Activated T-helper 1 cell treated with anti-CD3 and anti-CD28 coated beads, Interleukin-12 subunit alpha, Interleukin-12 subunit beta, Interleukin-2, Interleukin-4 antibody, amounts not matched to agents 30 ng/mL and 10 ng/mL and 1 ng/mL, durations not matched to agents 14 hours and 24 hours and 36 hours (primary cell): ENCODE results near the gene ZNF101. TPM values are rescaled to one million over a fixed set of nuclear protein-coding genes. Genes with fewer than 3 reads are reported as not detected.

Experiments
- DNase-seq: peaks from one replicate; pipeline ENCODE4 v3.0.0; 2021; ENCODE audit warnings: low spot score
- H3K27ac Mint-ChIP-seq: one replicate; pipeline ENCODE4 v1.8.0; 2021; ENCODE audit warnings: mild to moderate bottlenecking, mixed read lengths
- H3K27me3 Mint-ChIP-seq: one replicate; pipeline ENCODE4 v1.8.0; 2022; ENCODE audit warnings: mild to moderate bottlenecking, moderate library complexity, mixed read lengths; ENCODE audit not compliant: insufficient read depth
- H3K36me3 Mint-ChIP-seq: one replicate; pipeline ENCODE4 v1.8.0; 2021; ENCODE audit warnings: low read depth, mixed read lengths
- H3K4me1 Mint-ChIP-seq: one replicate; pipeline ENCODE4 v1.8.0; 2021; ENCODE audit warnings: low read depth, mixed read lengths
- H3K4me3 Mint-ChIP-seq: one replicate; pipeline ENCODE4 v1.8.0; 2021; ENCODE audit warnings: mild to moderate bottlenecking, moderate library complexity, mixed read lengths
- H3K9me3 Mint-ChIP-seq: one replicate; pipeline ENCODE4 v1.8.0; 2021; ENCODE audit warnings: mixed read lengths
- intact Hi-C: fragments of 100-400 bp; cut with micrococcal nuclease; formaldehyde crosslinking; loops from one replicate; pipeline ENCODE4 v1.15.1; 2024
- total RNA-seq: library from RNA; stranded (reverse); gene quantifications from 2 replicates; pipeline ENCODE4 v1.2.3, GENCODE V29; 2022

The ZNF101 gene
- 48.2 and 54.9 TPM in 2 replicates for total RNA-seq

DNA sequence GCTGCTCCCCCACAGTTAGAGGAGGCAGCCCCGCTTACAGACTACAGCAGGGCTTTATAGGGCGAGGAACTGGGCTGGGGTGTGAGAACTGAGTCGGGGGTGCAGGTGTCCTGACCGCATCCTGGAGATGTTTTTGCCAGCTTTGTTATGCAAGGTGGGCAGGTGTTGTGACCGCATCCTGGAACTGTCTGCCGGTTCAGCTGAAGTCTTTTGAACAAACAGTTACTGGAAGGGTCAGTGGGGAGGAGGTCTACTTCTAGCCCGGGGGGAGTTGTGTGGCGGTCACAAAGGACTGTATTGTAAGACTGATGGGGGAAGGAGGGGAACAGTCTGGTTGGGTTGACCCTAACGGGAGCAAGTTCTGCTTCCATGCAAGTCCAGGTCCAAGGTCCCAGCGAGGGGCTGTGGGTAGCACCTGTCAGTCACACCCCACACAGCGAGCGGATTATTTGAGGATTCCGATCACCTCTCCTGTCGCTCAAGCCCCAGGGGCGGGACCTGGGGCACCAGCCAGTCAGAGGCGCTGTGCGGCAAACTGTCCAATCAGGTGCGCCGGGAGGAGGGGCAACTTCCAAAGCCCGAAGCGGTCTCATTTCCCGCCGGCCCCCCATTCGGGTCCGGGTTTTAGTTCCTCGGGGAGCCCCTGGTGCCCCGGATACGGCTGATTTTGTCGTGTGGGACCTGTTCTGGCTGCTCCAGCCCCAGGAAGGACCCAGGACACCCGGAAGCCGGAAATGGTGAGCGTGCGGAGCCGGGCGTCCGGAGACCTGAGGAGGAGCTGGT lies at the start of gene ZNF101:
Gene ZNF101 (plus strand): TSS at position 610 of the 783 bp plus-strand sequence. CDS start 125 bp downstream, at position 735.
- Mint-ChIP-seq H3K4me3 (peak within 1 kb of the TSS; percentile 93), H3K27me3 (no peaks in the 10 kb centered on the region), H3K9me3 (peaks cover 9% of the 10 kb centered on the region), H3K4me1 (peaks cover 20% of the 10 kb centered on the region), H3K36me3 (peaks cover 28% of the 10 kb centered on the region), H3K27ac (peak within 1 kb of the TSS; percentile 99)
- DNase-seq = peak; percentile 92
- intact Hi-C loops = loop anchor here (1.0 to 10.0 kb wide), 9 partner anchors 65 to 1354 kb away; partner anchors contain the start of genes BORCS8, RFXANK, ZNF14 and ZNF253

DNA sequence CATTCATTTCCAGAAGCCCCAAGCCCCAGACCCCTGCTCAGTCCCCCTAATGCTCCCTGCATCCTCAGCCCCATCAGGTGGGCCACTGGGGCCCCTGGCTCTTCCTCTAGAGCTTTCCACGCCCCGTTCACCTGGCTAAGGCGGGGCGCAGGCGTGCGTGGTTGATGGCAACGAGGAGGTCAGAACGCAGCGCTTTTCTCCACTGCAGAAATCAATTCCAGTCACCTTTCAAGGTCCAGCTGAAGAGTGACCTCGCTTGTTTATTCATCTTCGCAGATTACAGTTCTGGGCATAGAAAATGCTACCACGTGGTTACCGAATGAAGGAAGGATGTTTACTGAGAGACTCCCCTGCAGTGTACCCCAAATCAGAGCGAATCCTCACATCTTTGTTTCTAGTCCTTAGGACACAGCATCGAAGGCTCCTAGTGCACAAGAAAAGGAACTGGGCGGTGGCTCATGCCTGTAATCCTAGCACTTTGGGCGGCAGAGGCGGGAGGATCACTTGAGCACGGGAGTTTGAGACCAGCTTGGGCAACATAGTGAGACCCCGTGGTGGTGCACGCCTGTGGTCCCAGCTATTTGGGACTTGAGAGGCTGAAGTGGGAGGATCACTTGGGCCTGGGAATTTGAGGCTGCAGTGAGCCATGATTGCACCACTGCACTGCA lies 49.3 kb upstream of the ZNF101 start:
- peak overlapping the region; percentile 95 for H3K27ac Mint-ChIP-seq
- H3K36me3 Mint-ChIP-seq = peaks cover 23% of the 10 kb centered on the region
- DNase-seq = no peak
- no peaks in the 10 kb centered on the region for H3K27me3 Mint-ChIP-seq
- H3K4me1 Mint-ChIP-seq = peaks cover 43% of the 10 kb centered on the region
- intact Hi-C loops = loop anchor here (2.0 to 5.0 kb wide), 3 partner anchors 37 to 297 kb away; partner anchors contain the start of genes MAU2 and SUGP1
- H3K4me3 Mint-ChIP-seq = peak overlapping the region; percentile 88
- no peaks in the 10 kb centered on the region for H3K9me3 Mint-ChIP-seq

- H3K4me3 Mint-ChIP-seq = no peak overlapping the region
- intact Hi-C loops = loop anchor here (2.0 to 5.0 kb wide), 3 partner anchors 38 to 298 kb away; partner anchors contain the start of genes MAU2 and SUGP1
- H3K36me3 Mint-ChIP-seq = peaks cover 26% of the 10 kb centered on the region
- no peaks in the 10 kb centered on the region for H3K9me3 Mint-ChIP-seq
- no peak for DNase-seq
- H3K4me1 Mint-ChIP-seq = peaks cover 43% of the 10 kb centered on the region
- H3K27me3 Mint-ChIP-seq = no peaks in the 10 kb centered on the region
- H3K27ac Mint-ChIP-seq = no peak overlapping the region
Observed at GRCh38 chr19:19619849-19620210, 48.8 kb upstream of the ZNF101 start.

GRCh38 chr19:19623383-19623782 lies 45.3 kb upstream of the ZNF101 start:
- Mint-ChIP-seq H3K9me3 (no peaks in the 10 kb centered on the region), H3K36me3 (peaks cover 25% of the 10 kb centered on the region), H3K27me3 (no peaks in the 10 kb centered on the region), H3K4me1 (peaks cover 36% of the 10 kb centered on the region), H3K4me3 (no peak overlapping the region), H3K27ac (no peak overlapping the region)
- intact Hi-C loops = no loop called here
- DNase-seq = no peak

GRCh38 chr19:19624032-19624570 lies 44.5 kb upstream of the ZNF101 start:
- no peak overlapping the region for H3K27ac Mint-ChIP-seq
- H3K36me3 Mint-ChIP-seq = peaks cover 27% of the 10 kb centered on the region
- DNase-seq = no peak
- no peak overlapping the region for H3K4me3 Mint-ChIP-seq
- no peaks in the 10 kb centered on the region for H3K9me3 Mint-ChIP-seq
- H3K4me1 Mint-ChIP-seq = peaks cover 31% of the 10 kb centered on the region
- intact Hi-C loops = no loop called here
- H3K27me3 Mint-ChIP-seq = no peaks in the 10 kb centered on the region

DNA sequence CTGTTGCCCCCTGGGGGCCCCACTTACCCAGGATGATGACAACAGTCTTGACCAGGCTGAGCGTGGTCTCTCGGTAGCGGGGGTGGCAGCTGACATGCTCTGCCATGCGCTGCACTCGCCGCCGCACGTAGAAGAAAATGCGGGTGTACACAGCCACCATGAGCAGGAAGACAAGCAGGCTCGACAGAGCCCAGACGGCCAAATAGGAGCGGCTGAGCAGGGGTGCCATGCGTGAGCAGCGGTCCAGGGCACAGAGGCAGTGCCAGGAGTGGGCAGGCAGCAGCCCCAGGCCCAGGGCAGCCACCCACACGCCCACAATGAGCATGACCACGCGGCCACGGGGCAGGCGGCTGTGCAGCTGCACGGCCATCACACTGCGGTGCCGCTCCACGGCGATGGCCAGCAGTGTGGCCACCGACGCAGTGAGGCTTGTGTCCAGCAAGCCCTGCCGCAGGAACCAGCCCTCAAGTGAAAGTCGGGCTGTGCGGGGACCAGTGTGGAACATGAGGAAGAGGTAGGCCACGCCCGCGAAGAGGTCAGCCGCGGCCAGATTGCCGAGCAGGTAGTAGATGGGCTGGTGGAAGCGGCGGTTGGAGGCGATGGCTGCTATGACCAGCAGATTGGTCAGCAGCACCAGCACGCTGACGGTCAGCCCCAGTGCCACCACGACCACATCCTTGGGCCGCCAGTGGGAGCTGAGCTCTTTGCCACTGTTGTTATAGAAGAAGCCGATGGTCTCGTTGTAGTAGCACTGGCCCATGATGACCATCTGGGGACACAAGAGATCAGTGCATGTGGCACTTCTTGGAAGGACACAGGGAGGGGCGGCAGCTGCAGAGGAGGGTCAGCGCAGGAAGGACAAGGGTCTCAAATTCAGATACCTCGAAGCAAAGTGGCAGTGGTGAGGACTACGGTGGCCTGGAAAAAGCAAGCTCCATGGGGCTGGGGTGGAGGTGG lies 41.8 kb upstream of the ZNF101 start:
- Mint-ChIP-seq H3K9me3 (no peaks in the 10 kb centered on the region), H3K27ac (peak overlapping the region; percentile 96), H3K36me3 (peaks cover 33% of the 10 kb centered on the region), H3K4me1 (peaks cover 20% of the 10 kb centered on the region), H3K4me3 (peak overlapping the region; percentile 87), H3K27me3 (no peaks in the 10 kb centered on the region)
- intact Hi-C loops = loop anchor here (1.0 kb wide), 2 partner anchors 8 to 16 kb away; partner anchors contain the start of gene PBX4
- DNase-seq = no peak

DNA sequence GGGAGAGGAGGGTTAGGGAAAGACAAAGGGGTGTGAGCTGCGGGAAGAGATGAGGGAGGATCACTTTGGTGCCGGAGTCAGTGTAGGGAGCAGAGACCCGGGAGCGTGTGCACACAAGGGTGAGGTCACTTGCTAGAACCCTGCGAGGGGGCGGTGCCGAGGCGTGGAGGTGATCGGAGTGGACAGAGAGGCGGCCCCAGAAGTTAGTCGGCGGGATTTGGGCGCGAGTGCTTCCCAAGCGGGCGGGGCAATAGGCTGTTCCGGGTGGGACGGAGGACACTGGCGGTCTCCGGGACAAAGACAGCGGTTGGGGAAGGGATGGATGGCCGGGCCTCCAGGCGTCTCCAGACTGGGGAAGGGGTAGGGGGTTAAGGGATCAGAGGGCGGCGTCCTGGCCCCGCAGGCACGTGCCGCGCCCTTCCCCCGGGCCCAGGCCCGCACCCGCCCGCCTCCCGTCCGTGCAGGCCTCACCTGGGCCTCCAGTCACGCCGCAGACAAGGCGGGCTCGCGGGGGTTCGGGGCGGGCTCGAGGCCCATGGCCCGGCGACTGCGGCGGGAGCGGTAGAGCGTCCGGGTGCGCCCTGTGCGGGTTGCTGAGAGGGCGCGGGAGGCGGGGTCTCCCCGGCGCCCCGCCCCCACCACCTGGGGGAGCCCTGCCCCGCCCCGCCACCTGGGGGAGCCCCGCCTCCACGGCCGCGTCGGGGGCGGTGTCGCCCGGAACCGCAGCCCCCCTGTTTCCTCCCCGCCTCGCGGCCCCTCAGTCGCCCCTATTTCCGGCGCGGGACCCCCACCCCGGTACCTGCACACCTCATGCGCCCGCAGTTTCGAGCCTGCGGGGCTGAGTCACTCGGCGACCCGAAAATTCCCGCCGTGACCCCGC lies 40.8 kb upstream of the ZNF101 start, which contains the start of gene LPAR2:
Gene LPAR2 (minus strand): TSS at position 600 of the 880 bp plus-strand sequence. CDS start 945 bp downstream, outside the sequence.
- peaks cover 28% of the 10 kb centered on the region for H3K36me3 Mint-ChIP-seq
- peaks cover 20% of the 10 kb centered on the region for H3K4me1 Mint-ChIP-seq
- peak within 1 kb of the TSS; percentile 96 for H3K27ac Mint-ChIP-seq
- H3K9me3 Mint-ChIP-seq = no peaks in the 10 kb centered on the region
- peak within 1 kb of the TSS; percentile 87 for H3K4me3 Mint-ChIP-seq
- intact Hi-C loops = loop anchor here (1.0 kb wide), 2 partner anchors 10 to 14 kb away; partner anchors contain the start of gene PBX4
- H3K27me3 Mint-ChIP-seq = no peaks in the 10 kb centered on the region
- peak; percentile 57 for DNase-seq

DNA sequence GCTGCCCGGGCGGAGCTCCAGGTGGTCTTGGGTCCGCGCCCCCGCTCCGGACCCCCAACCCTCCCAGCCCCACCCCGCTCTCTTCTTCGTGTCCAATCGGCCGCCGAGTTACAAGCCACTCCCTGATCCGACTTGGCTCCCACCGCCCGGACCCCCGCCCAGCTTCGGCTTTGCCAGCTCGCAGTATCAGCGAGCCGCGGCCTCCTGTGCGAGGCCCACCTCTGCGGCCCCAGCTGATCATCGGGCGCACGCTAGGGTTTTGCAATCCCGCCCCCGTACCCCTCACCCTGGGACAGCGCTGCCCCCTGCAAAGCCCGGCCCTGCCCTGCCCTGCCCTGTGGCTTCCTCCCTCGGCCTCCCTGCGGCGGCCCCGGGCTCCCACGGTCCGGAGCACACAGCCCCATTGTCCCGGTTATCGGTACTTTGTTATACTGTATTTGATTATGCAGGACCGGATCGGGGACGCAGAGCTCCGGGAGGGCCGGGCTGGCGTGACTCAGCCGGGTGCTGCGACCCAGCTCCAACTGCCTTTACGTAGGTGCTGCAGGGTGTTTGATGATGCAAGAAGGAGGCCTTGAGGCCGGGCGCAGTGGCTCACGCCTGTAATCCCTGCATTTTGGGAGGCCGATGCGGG lies 40.0 kb upstream of the ZNF101 start:
- Mint-ChIP-seq H3K27me3 (no peaks in the 10 kb centered on the region), H3K4me3 (peak overlapping the region; percentile 72), H3K9me3 (no peaks in the 10 kb centered on the region), H3K36me3 (peaks cover 29% of the 10 kb centered on the region), H3K27ac (peak overlapping the region; percentile 63), H3K4me1 (peaks cover 24% of the 10 kb centered on the region)
- DNase-seq = no peak
- intact Hi-C loops = no loop called here

GRCh38 chr19:19630062-19630414 lies 38.6 kb upstream of the ZNF101 start:
- peak overlapping the region; percentile 11 for H3K4me3 Mint-ChIP-seq
- intact Hi-C loops = no loop called here

GRCh38 chr19:19630426-19630825 lies 38.2 kb upstream of the ZNF101 start:
- H3K36me3 Mint-ChIP-seq = peaks cover 37% of the 10 kb centered on the region
- peak overlapping the region; percentile 11 for H3K4me3 Mint-ChIP-seq
- peaks cover 33% of the 10 kb centered on the region for H3K4me1 Mint-ChIP-seq
- no peak for DNase-seq
- intact Hi-C loops = no loop called here
- H3K27ac Mint-ChIP-seq = no peak overlapping the region
- no peaks in the 10 kb centered on the region for H3K9me3 Mint-ChIP-seq
- H3K27me3 Mint-ChIP-seq = no peaks in the 10 kb centered on the region

More at GRCh38 chr19:19630062-19630414, 38.6 kb upstream of the ZNF101 start:
- Mint-ChIP-seq H3K9me3 (no peaks in the 10 kb centered on the region), H3K27ac (no peak overlapping the region), H3K4me1 (peaks cover 32% of the 10 kb centered on the region), H3K27me3 (no peaks in the 10 kb centered on the region), H3K36me3 (peaks cover 36% of the 10 kb centered on the region)
- DNase-seq = no peak

DNA sequence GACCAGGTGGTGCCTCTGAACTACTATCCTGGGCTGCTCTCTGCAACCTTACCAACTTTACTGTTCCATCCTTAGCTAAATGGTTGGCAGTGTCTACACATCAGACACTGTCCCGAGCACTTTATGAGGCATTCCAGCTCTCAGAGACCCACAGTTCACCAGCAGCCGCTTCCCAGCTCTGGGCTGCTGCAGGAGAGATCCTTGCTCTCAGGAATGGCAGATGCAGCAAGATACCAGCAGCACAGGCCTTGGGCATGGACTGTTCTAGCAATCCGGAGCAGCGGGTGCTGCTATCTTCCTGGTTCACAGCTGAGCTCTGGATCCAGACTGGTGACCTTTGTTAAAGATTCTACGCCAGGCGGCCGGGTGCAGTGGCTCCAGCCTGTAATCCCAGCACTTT lies 37.3 kb upstream of the ZNF101 start:
- Mint-ChIP-seq H3K36me3 (peaks cover 38% of the 10 kb centered on the region), H3K27me3 (no peaks in the 10 kb centered on the region), H3K4me1 (peaks cover 33% of the 10 kb centered on the region), H3K27ac (no peak overlapping the region), H3K4me3 (no peak overlapping the region), H3K9me3 (no peaks in the 10 kb centered on the region)
- no peak for DNase-seq
- intact Hi-C loops = no loop called here
